Activated B cell treated with CpG ODN at 0.5 μM for 24 hours (primary cell): ENCODE data around the gene FAM174C. TPM values are rescaled to one million over a fixed set of nuclear protein-coding genes. Genes with fewer than 3 reads are reported as not detected.

Source experiments
- ATAC-seq: fragments of 200-7000 bp; cut with Tn5 transposase; one replicate; pipeline ENCODE4 v1.10.0; 2021; ENCODE audit warnings: low read depth, mild to moderate bottlenecking, moderate library complexity
- CTCF ChIA-PET: fragments of 350-600 bp; sonication (Branson Sonifier 250); formaldehyde crosslinking; loops from one replicate; lab custom pipeline; 2021; ENCODE audit warnings: antibody characterized with exemption; lab: Charles Lee
- POLR2A ChIA-PET: fragments of 350-600 bp; sonication (Branson Sonifier 250); formaldehyde crosslinking; loops from one replicate; lab custom pipeline; 2021; ENCODE audit warnings: antibody characterized with exemption; lab: Charles Lee
- DNase-seq: peaks from one replicate; pipeline ENCODE4 v3.0.0; 2022
- H3K27ac Mint-ChIP-seq: one replicate; pipeline ENCODE4 v1.8.0; 2020; ENCODE audit warnings: mixed read lengths
- H3K27me3 Mint-ChIP-seq: one replicate; pipeline ENCODE4 v1.8.0; 2021; ENCODE audit warnings: mixed read lengths
- H3K36me3 Mint-ChIP-seq: one replicate; pipeline ENCODE4 v1.8.0; 2021; ENCODE audit warnings: low read depth, mixed read lengths
- H3K4me1 Mint-ChIP-seq: one replicate; pipeline ENCODE4 v1.8.0; 2021; ENCODE audit warnings: mixed read lengths
- H3K4me3 Mint-ChIP-seq: one replicate; pipeline ENCODE4 v1.8.0; 2020; ENCODE audit warnings: mild to moderate bottlenecking, mixed read lengths
- H3K9me3 Mint-ChIP-seq: one replicate; pipeline ENCODE4 v1.8.0; 2020; ENCODE audit warnings: mixed read lengths
- intact Hi-C: fragments of 100-400 bp; cut with micrococcal nuclease; formaldehyde crosslinking; loops from one replicate; pipeline ENCODE4 v1.15.1; 2024
- total RNA-seq: library from RNA; stranded (reverse); gene quantifications from 2 replicates; pipeline ENCODE4 v1.2.3, GENCODE V29; 2022
- TF ChIP-seq, protein P1 (sequence below): fragments of 200-600 bp; IDR thresholded peaks from one replicate; pipeline ENCODE4 v1.8.0; 2022; ENCODE audit warnings: antibody characterized with exemption, mild to moderate bottlenecking

FAM174C gene
- total RNA-seq, 1 donor from 2014 or later, result 47.9 TPM

DNA sequence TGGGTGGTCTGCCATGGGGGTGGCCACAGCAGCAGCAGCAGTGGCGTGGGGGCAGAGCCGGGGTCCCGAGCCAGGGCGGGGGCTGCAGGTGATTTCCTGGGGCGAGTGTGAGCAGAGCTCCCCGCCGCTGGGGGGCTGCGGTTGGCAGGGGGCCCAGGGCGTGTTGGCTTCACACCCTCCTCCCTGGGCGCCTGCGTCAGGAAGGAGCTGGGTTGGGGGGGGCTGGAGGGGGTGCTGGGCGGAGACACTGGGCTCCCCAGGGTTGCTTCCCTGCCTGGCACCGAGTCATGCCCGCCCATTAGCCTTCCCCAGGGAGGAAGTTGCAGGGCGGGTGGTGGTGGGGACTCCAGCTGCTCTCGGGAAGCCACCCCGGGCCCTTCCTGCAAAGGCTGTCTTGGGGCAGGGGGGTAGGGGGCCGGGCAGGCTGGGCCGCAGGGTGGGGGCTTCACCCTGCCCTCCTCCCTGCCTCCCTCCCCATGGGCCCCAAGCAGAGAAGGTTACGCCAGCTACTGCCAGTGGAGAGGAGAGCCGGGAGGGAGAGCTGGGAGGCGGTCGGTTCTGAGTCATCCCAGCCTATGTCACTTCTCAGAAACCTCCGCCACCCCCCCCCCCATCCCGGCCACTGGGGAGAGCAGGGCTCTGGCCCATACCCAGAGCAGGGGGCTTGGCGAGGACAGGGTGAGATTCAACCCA is 22.4 kb upstream of the FAM174C start:
- Mint-ChIP-seq H3K4me1 (peaks cover 46% of the 10 kb centered on the region), H3K4me3 (peak overlapping the region; percentile 69), H3K36me3 (peaks cover 40% of the 10 kb centered on the region), H3K27ac (peak overlapping the region; percentile 82), H3K9me3 (no peaks in the 10 kb centered on the region), H3K27me3 (no peaks in the 10 kb centered on the region)
- POLR2A ChIA-PET, result interaction anchor here (0.6 to 4.8 kb wide), 19 partner anchors 9 to 786 kb away, joined by 3 to 283 read pairs (median 6); partner anchors contain the start of genes ARHGAP45, CIRBP and FAM174C
- intact Hi-C loops, result loop anchor here (1.0 kb wide), 1 partner anchor 8 kb away; no protein-coding TSS in a partner anchor
- peak; percentile 83 for DNase-seq
- CTCF ChIA-PET, result interaction anchor here (0.7 to 2.2 kb wide), 4 partner anchors 9 to 22 kb away, joined by 3 to 26 read pairs (median 12); partner anchors contain the start of gene FAM174C
- peak; percentile 47 for ATAC-seq
- TF ChIP-seq, protein P1, sequence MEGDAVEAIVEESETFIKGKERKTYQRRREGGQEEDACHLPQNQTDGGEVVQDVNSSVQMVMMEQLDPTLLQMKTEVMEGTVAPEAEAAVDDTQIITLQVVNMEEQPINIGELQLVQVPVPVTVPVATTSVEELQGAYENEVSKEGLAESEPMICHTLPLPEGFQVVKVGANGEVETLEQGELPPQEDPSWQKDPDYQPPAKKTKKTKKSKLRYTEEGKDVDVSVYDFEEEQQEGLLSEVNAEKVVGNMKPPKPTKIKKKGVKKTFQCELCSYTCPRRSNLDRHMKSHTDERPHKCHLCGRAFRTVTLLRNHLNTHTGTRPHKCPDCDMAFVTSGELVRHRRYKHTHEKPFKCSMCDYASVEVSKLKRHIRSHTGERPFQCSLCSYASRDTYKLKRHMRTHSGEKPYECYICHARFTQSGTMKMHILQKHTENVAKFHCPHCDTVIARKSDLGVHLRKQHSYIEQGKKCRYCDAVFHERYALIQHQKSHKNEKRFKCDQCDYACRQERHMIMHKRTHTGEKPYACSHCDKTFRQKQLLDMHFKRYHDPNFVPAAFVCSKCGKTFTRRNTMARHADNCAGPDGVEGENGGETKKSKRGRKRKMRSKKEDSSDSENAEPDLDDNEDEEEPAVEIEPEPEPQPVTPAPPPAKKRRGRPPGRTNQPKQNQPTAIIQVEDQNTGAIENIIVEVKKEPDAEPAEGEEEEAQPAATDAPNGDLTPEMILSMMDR, result no peak

DNA sequence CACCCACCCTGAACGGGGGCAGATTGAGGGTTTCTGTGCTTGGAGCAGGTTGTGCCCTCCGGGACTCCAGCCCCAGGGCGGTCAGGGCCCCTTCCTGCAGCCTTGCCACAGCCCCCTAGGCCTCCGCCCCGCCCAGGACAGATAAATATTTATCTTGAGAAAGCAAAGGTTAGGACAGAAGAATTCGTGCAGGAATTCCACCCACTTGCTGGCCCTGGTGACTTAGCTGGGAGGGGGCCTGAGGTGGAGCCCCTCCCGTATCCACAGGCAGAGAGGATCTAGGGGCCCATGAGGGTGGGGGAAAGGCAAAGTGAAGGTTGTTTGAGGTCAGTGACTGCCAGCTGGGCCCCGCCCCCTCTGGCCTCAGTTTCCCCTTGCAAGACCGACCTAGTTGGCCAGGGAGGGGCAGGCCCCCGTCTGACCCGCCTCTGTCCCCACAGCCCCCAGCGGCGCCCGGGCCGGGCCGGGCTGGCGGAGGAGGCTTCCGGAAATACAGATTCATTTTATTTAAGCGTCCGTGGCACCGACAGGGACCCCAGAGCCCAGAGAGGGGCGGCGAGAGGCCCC is 21.7 kb upstream of the FAM174C start:
- ChIA-PET POLR2A (interaction anchor here (0.6 to 4.8 kb wide), 17 partner anchors 10 to 786 kb away, joined by 3 to 283 read pairs (median 6); partner anchors contain the start of genes ARHGAP45, CIRBP and FAM174C), CTCF (interaction anchor here (0.7 to 2.2 kb wide), 4 partner anchors 9 to 22 kb away, joined by 3 to 26 read pairs (median 12); partner anchors contain the start of gene FAM174C)
- Mint-ChIP-seq H3K27ac (peak overlapping the region; percentile 82), H3K4me1 (peaks cover 52% of the 10 kb centered on the region), H3K4me3 (peak overlapping the region; percentile 69), H3K36me3 (peaks cover 40% of the 10 kb centered on the region), H3K9me3 (no peaks in the 10 kb centered on the region), H3K27me3 (no peaks in the 10 kb centered on the region)
- DNase-seq, result no peak
- no peak for ATAC-seq
- TF ChIP-seq, protein P1, result no peak
- intact Hi-C loops, result loop anchor here (1.0 kb wide), 1 partner anchor 8 kb away; no protein-coding TSS in a partner anchor

DNA sequence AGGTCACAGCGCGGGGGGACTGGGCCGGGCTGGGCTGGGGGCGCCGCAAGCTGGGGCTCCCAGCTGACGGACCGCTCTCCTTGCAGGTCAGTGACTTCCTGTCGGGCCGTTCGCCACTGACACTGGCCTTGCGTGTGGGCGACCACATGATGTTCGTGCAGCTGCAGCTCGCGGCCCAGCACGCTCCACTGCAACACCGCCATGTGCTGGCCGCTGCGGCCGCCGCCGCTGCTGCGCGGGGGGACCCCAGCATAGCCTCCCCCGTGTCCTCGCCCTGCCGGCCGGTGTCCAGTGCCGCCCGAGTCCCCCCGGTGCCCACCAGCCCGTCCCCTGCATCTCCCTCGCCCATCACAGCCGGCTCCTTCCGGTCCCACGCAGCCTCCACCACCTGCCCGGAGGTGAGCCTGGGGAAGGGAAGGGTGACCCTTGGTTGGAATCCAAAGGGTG is 21.2 kb upstream of the FAM174C start:
- peaks cover 57% of the 10 kb centered on the region for H3K4me1 Mint-ChIP-seq
- H3K27me3 Mint-ChIP-seq, result no peaks in the 10 kb centered on the region
- peaks cover 40% of the 10 kb centered on the region for H3K36me3 Mint-ChIP-seq
- ChIA-PET CTCF (interaction anchor here (1.9 to 3.1 kb wide), 3 partner anchors 10 to 13 kb away, joined by 8 to 26 read pairs (median 14); no protein-coding TSS in a partner anchor), POLR2A (interaction anchor here (1.5 to 4.8 kb wide), 5 partner anchors 10 to 226 kb away, joined by 10 to 283 read pairs (median 31); partner anchors contain the start of gene CIRBP)
- no peak for DNase-seq
- H3K9me3 Mint-ChIP-seq, result no peaks in the 10 kb centered on the region
- intact Hi-C loops, result no loop called here
- TF ChIP-seq, protein P1, result no peak
- ATAC-seq, result no peak
- H3K27ac Mint-ChIP-seq, result no peak overlapping the region
- no peak overlapping the region for H3K4me3 Mint-ChIP-seq

DNA sequence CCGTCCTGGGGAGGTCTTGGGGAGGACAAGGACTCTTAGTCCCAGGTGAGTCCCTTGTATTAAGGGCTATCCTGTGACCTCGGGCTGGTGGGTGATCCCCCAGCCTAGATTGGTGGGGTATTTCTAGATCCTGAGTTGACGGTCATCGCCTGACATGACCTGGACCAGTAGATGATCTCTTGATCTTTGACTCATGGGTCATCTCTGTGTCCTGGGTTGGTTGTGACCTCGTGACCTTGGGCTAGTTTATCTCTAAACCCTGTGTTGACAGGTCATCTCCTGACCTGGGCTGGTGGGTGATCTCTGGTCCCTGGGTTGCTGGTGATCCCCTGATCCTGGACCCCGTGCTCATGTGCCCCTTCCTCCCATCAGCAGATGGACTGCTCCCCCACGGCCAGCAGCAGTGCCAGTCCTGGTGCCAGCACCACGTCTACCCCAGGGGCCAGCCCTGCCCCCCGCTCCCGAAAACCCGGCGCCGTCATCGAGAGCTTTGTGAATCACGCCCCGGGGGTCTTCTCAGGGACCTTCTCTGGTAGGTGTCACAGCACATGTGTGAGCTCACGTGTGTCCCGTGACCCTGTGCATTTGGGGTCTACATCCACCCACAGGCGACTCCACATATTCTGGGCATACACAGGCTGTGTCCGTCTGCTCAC is 20.7 kb upstream of the FAM174C start:
- no peaks in the 10 kb centered on the region for H3K9me3 Mint-ChIP-seq

More for the DNA sequence above, 20.7 kb upstream of the FAM174C start:
- peak overlapping the region; percentile 41 for H3K27ac Mint-ChIP-seq
- ChIA-PET CTCF (interaction anchor here (2.2 to 3.1 kb wide), 2 partner anchors 11 to 12 kb away, joined by 8 to 26 read pairs; no protein-coding TSS in a partner anchor), POLR2A (interaction anchor here (1.2 to 4.8 kb wide), 4 partner anchors 9 to 19 kb away, joined by 4 to 139 read pairs (median 10); partner anchors contain the start of gene CIRBP)
- peaks cover 63% of the 10 kb centered on the region for H3K4me1 Mint-ChIP-seq
- H3K36me3 Mint-ChIP-seq, result peaks cover 40% of the 10 kb centered on the region
- H3K4me3 Mint-ChIP-seq, result peak overlapping the region; percentile 19
- intact Hi-C loops, result no loop called here
- H3K27me3 Mint-ChIP-seq, result no peaks in the 10 kb centered on the region
- DNase-seq, result no peak
- TF ChIP-seq, protein P1, result no peak
- no peak for ATAC-seq
